Natural killer cell (primary cell): ENCODE measurements around the gene PDZRN4. TPM values are rescaled to one million over a fixed set of nuclear protein-coding genes. Genes with fewer than 3 reads are reported as not detected.

ENCODE experiments used
- ATAC-seq, 3 donors: fragments of 150-1000 bp in 2 of 3; fragments of 200-7000 bp in 1 of 3; cut with Tn5 transposase; 1 replicate in 1 of 3; 2 replicates in 2 of 3; pipeline ENCODE4 v1.10.0; 2021; ENCODE audit warnings: mild to moderate bottlenecking in 2 of 3, moderate library complexity in 2 of 3
- DNase-seq, 2 donors: peaks; one replicate each; pipeline versions ENCODE4 v3.0.0 to v3.0.0-alpha.2; 2013 to 2021; ENCODE audit warnings: mixed read lengths in 1 of 2
- H3K27ac ChIP-seq: one replicate; pipeline ENCODE4 v1.5.1; 2013; ENCODE audit warnings: mild to moderate bottlenecking, low read length
- H3K27me3 ChIP-seq: one replicate; pipeline ENCODE4 v1.6.1; 2013; ENCODE audit warnings: low read length; ENCODE audit not compliant: control insufficient read depth, insufficient read depth
- H3K36me3 ChIP-seq: one replicate; pipeline ENCODE4 v1.6.1; 2013; ENCODE audit warnings: low read length; ENCODE audit not compliant: control insufficient read depth, insufficient read depth
- H3K4me1 ChIP-seq: one replicate; pipeline ENCODE4 v1.6.1; 2013; ENCODE audit warnings: low read length; ENCODE audit not compliant: control insufficient read depth, insufficient read depth
- H3K4me3 ChIP-seq: one replicate; pipeline ENCODE4 v1.5.1; 2013; ENCODE audit warnings: low read length
- H3K9me3 ChIP-seq: one replicate; pipeline ENCODE4 v1.6.1; 2013; ENCODE audit warnings: low read length; ENCODE audit not compliant: control insufficient read depth, insufficient read depth
- H3K27ac Mint-ChIP-seq, 2 donors: one replicate each; pipeline ENCODE4 v1.8.0; 2022; ENCODE audit warnings: mild to moderate bottlenecking in 2 of 2, mixed read lengths in 2 of 2, moderate library complexity in 1 of 2
- H3K27me3 Mint-ChIP-seq, 2 donors: one replicate each; pipeline ENCODE4 v1.8.0; 2022; ENCODE audit warnings: low read depth in 2 of 2, mixed read lengths in 2 of 2
- H3K36me3 Mint-ChIP-seq: one replicate; pipeline ENCODE4 v1.8.0; 2022; ENCODE audit warnings: mixed read lengths
- H3K4me1 Mint-ChIP-seq, 2 donors: one replicate each; pipeline ENCODE4 v1.8.0; 2022; ENCODE audit warnings: mixed read lengths in 2 of 2
- H3K4me3 Mint-ChIP-seq: one replicate; pipeline ENCODE4 v1.8.0; 2022; ENCODE audit warnings: mild to moderate bottlenecking, moderate library complexity, mixed read lengths
- H3K9me3 Mint-ChIP-seq, 2 donors: one replicate each; pipeline ENCODE4 v1.8.0; 2022; ENCODE audit warnings: mixed read lengths in 2 of 2
- WGBS: methylation state at CpG from one replicate; pipeline ENCODE4 v1.1.7; 2013; ENCODE audit warnings: missing lambda C conversion rate; ENCODE audit not compliant: insufficient coverage; 5-methylcytosine and 5-hydroxymethylcytosine counted together
- intact Hi-C: fragments of 100-400 bp; cut with micrococcal nuclease; formaldehyde crosslinking; loops from one replicate; pipeline ENCODE4 v1.14.2; 2022
- total RNA-seq, 4 donors: library from RNA; stranded (reverse); fragments of 120-200 nt in 1 of 4; gene quantifications; one replicate each; pipeline versions ENCODE4 v1.2.3 to v1.2.4, GENCODE V29; 2013 to 2022
- TF ChIP-seq, protein P1 (sequence below): fragments of 200-600 bp; IDR thresholded peaks from one replicate; pipeline ENCODE4 v1.8.0; 2022; ENCODE audit warnings: antibody characterized with exemption

Gene PDZRN4
- not detected for total RNA-seq
- not detected for total RNA-seq (2013)

DNA sequence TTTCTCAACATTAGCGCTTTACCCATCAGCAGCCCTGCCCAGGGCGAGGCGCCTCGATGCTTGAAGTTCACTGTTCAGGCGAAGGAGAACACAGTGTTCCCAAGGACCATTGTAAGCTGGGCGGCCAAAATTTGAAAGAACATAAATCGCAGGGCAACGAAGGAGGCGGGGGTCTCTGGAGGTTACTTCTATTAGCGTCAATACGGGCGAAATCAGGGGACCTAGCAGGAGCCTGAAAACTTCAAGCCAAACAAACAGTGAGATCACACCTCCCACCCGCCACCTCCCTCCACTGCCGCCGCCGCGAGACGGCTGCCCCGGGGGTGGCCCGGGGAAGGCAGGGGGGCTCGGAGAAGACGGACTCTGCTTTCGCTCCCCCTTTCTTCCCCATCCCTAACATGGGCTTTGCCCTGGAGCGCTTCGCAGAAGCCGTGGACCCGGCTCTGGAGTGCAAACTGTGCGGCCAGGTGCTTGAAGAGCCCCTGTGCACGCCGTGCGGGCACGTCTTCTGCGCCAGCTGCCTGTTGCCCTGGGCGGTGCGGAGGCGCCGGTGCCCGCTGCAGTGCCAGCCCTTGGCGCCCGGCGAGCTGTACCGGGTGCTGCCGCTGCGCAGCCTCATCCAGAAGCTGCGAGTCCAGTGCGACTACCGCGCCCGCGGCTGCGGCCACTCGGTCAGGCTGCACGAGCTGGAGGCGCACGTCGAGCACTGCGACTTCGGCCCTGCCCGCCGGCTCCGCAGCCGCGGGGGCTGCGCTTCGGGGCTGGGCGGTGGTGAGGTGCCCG is at the start of gene PDZRN4:
Gene PDZRN4, plus strand, starts transcription at position 263 of the 783 bp plus-strand sequence.
- H3K27ac ChIP-seq, result no peak within 1 kb of the TSS
- Mint-ChIP-seq H3K4me3 (no peak within 1 kb of the TSS), H3K4me1 (no peaks in the 10 kb centered on the region), H3K9me3 (no peaks in the 10 kb centered on the region), H3K27ac (no peak within 1 kb of the TSS), H3K36me3 (peaks cover 8% of the 10 kb centered on the region), H3K27me3 (peaks cover 28 to 38% of the 10 kb centered on the region in 2 donors)
- no peaks in the 10 kb centered on the region for H3K36me3 ChIP-seq
- DNase-seq (no peak), ATAC-seq (no peak)
- peaks cover 5% of the 10 kb centered on the region for H3K4me1 ChIP-seq
- WGBS, result 7% methylated on average over 67 of the region's 67 CpGs
- no peak within 1 kb of the TSS for H3K4me3 ChIP-seq
- TF ChIP-seq, protein P1, sequence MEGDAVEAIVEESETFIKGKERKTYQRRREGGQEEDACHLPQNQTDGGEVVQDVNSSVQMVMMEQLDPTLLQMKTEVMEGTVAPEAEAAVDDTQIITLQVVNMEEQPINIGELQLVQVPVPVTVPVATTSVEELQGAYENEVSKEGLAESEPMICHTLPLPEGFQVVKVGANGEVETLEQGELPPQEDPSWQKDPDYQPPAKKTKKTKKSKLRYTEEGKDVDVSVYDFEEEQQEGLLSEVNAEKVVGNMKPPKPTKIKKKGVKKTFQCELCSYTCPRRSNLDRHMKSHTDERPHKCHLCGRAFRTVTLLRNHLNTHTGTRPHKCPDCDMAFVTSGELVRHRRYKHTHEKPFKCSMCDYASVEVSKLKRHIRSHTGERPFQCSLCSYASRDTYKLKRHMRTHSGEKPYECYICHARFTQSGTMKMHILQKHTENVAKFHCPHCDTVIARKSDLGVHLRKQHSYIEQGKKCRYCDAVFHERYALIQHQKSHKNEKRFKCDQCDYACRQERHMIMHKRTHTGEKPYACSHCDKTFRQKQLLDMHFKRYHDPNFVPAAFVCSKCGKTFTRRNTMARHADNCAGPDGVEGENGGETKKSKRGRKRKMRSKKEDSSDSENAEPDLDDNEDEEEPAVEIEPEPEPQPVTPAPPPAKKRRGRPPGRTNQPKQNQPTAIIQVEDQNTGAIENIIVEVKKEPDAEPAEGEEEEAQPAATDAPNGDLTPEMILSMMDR, result no peak
- no peaks in the 10 kb centered on the region for H3K9me3 ChIP-seq
- peaks cover 21% of the 10 kb centered on the region for H3K27me3 ChIP-seq
- intact Hi-C loops, result no loop called here

DNA sequence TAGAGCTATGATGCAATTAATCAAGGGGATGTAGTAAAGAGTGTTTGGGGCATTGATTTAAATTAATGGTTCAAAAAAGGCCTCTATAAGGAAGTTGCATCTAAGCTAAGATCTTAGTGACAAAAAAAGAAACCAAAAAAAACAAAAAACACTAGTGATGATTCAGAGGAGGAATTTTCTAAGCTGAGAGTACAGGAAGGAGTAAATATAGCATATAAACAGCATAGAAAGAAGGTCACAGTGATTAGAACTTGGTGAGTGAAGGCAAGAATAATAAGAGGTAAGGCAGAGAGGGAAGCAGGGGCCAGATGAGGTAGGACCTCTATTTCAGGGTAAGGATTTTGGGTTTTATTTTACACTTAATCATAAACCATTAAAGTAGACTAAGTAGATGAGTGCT is 48.0 kb upstream of the PDZRN4 start:
- intact Hi-C loops, result no loop called here
- H3K36me3 Mint-ChIP-seq, result no peaks in the 10 kb centered on the region

DNA sequence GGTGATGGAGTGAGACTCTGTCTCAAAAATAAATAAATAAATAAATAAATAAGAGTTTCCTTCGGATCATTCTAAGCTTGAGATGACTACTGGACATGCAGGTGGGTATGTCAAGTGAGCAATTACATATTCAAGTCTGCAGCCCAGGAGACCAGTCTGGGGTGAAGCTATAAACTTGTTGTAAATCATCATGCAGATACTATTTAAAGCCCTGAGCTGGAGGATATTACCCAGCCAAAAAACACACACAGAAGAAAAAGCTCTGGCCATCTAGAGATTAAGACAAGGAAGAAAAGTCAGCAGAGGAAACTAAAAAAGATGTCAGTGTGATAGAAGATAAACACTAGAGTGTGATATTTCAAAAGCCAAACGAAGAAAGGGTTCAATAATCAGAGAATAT is 47.0 kb upstream of the PDZRN4 start:
- WGBS, result 69% methylated on average over 2 of the region's 2 CpGs
- no peaks in the 10 kb centered on the region for H3K4me1 ChIP-seq
- intact Hi-C loops, result no loop called here

More for the DNA sequence above, 48.0 kb upstream of the PDZRN4 start:
- H3K4me3 ChIP-seq, result no peak overlapping the region
- no peak overlapping the region for H3K27ac ChIP-seq
- TF ChIP-seq, protein P1, result no peak
- Mint-ChIP-seq H3K27me3 (no peaks in the 10 kb centered on the region), H3K4me1 (no peaks in the 10 kb centered on the region), H3K9me3 (peaks cover 14 to 18% of the 10 kb centered on the region in 2 donors), H3K27ac (no peak overlapping the region), H3K4me3 (no peak overlapping the region)
- no peak for ATAC-seq
- H3K36me3 ChIP-seq, result no peaks in the 10 kb centered on the region
- no peaks in the 10 kb centered on the region for H3K27me3 ChIP-seq
- no peak for DNase-seq
- peaks cover 2% of the 10 kb centered on the region for H3K9me3 ChIP-seq
- H3K4me1 ChIP-seq, result no peaks in the 10 kb centered on the region

More for the DNA sequence above, 47.0 kb upstream of the PDZRN4 start:
- no peaks in the 10 kb centered on the region for H3K36me3 ChIP-seq
- Mint-ChIP-seq H3K4me3 (no peak overlapping the region), H3K4me1 (no peaks in the 10 kb centered on the region), H3K36me3 (no peaks in the 10 kb centered on the region), H3K27me3 (no peaks in the 10 kb centered on the region), H3K27ac (no peak overlapping the region), H3K9me3 (peaks cover 14 to 16% of the 10 kb centered on the region in 2 donors)
- no peak overlapping the region for H3K27ac ChIP-seq
- TF ChIP-seq, protein P1, result no peak
- DNase-seq, result no peak
- no peak overlapping the region for H3K4me3 ChIP-seq
- ATAC-seq, result no peak
- no peaks in the 10 kb centered on the region for H3K27me3 ChIP-seq
- peaks cover 2% of the 10 kb centered on the region for H3K9me3 ChIP-seq
